ENCODE data around the gene LRP3. TPM values are rescaled to one million over a fixed set of nuclear protein-coding genes. Genes with fewer than 3 reads are reported as not detected.

Gene LRP3
- total and polyA plus RNA-seq, 2 experiments from 2014 or later: 3.5 to 62.7 TPM

DNA sequence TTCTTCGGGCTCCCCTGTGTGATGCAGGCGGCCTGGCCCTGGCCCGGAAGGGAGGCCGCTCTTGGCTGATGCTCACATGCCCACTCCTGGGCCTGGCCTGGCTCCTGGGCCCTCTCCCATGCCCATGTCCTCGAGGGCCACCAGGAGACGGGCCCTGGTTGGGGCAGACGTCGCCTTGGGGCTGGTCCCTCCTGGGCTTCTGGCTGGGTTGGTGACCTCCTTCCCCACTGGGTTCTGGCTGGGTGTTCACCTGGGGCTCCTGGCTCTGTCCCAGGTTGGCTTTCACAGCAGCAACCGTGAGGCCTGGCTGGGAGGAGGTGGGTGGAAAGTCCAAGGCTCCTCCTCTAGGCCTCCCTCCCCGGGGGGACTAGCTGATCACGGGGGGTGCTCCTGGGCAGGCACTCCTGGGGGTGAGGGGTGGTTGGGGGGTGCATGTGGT lies 47.0 kb downstream of the LRP3 start:
- ATAC-seq: no peak; the same call in 1 of the 3 replicates
- 0 out of 3 replicates have a peak, but pooled peaks cover 2% of the 10 kb centered on the region for H3K4me1 Mint-ChIP-seq

More for the DNA sequence above, 47.0 kb downstream of the LRP3 start:
- H2AFZ ChIP-seq: no peak overlapping the region
- no peak overlapping the region for H3K27ac Mint-ChIP-seq
- H3K36me3 ChIP-seq (ENCODE audit: insufficient read depth): peaks cover 6% of the 10 kb centered on the region; the same call in 1 of the 2 replicates
- peaks cover 3% of the 10 kb centered on the region for H3K27me3 Mint-ChIP-seq (ENCODE audit: insufficient read depth, low read depth, poor library complexity)
- no peak overlapping the region for H3K4me3 ChIP-seq
- no peaks in the 10 kb centered on the region for H3K9me2 ChIP-seq (ENCODE audit: insufficient read depth)
- DNase-seq (ENCODE audit: low spot score): no peak
- no peaks in the 10 kb centered on the region for H3K79me2 ChIP-seq (replicated peaks; ENCODE audit: insufficient read depth)
- no peaks in the 10 kb centered on the region for H3K27me3 ChIP-seq (ENCODE audit: insufficient read depth)
- H3F3A ChIP-seq (replicated peaks; ENCODE audit: low read depth): no peaks in the 10 kb centered on the region
- TF ChIP-seq ZNF114 (CRISPR knock-in tag; IDR thresholded peaks at IDR 0.05): no peak
- TF ChIP-seq EZH2phosphoT487 (IDR thresholded peaks at IDR 0.05; ENCODE audit: unreplicated experiment): no peak
- TF ChIP-seq, protein P1, sequence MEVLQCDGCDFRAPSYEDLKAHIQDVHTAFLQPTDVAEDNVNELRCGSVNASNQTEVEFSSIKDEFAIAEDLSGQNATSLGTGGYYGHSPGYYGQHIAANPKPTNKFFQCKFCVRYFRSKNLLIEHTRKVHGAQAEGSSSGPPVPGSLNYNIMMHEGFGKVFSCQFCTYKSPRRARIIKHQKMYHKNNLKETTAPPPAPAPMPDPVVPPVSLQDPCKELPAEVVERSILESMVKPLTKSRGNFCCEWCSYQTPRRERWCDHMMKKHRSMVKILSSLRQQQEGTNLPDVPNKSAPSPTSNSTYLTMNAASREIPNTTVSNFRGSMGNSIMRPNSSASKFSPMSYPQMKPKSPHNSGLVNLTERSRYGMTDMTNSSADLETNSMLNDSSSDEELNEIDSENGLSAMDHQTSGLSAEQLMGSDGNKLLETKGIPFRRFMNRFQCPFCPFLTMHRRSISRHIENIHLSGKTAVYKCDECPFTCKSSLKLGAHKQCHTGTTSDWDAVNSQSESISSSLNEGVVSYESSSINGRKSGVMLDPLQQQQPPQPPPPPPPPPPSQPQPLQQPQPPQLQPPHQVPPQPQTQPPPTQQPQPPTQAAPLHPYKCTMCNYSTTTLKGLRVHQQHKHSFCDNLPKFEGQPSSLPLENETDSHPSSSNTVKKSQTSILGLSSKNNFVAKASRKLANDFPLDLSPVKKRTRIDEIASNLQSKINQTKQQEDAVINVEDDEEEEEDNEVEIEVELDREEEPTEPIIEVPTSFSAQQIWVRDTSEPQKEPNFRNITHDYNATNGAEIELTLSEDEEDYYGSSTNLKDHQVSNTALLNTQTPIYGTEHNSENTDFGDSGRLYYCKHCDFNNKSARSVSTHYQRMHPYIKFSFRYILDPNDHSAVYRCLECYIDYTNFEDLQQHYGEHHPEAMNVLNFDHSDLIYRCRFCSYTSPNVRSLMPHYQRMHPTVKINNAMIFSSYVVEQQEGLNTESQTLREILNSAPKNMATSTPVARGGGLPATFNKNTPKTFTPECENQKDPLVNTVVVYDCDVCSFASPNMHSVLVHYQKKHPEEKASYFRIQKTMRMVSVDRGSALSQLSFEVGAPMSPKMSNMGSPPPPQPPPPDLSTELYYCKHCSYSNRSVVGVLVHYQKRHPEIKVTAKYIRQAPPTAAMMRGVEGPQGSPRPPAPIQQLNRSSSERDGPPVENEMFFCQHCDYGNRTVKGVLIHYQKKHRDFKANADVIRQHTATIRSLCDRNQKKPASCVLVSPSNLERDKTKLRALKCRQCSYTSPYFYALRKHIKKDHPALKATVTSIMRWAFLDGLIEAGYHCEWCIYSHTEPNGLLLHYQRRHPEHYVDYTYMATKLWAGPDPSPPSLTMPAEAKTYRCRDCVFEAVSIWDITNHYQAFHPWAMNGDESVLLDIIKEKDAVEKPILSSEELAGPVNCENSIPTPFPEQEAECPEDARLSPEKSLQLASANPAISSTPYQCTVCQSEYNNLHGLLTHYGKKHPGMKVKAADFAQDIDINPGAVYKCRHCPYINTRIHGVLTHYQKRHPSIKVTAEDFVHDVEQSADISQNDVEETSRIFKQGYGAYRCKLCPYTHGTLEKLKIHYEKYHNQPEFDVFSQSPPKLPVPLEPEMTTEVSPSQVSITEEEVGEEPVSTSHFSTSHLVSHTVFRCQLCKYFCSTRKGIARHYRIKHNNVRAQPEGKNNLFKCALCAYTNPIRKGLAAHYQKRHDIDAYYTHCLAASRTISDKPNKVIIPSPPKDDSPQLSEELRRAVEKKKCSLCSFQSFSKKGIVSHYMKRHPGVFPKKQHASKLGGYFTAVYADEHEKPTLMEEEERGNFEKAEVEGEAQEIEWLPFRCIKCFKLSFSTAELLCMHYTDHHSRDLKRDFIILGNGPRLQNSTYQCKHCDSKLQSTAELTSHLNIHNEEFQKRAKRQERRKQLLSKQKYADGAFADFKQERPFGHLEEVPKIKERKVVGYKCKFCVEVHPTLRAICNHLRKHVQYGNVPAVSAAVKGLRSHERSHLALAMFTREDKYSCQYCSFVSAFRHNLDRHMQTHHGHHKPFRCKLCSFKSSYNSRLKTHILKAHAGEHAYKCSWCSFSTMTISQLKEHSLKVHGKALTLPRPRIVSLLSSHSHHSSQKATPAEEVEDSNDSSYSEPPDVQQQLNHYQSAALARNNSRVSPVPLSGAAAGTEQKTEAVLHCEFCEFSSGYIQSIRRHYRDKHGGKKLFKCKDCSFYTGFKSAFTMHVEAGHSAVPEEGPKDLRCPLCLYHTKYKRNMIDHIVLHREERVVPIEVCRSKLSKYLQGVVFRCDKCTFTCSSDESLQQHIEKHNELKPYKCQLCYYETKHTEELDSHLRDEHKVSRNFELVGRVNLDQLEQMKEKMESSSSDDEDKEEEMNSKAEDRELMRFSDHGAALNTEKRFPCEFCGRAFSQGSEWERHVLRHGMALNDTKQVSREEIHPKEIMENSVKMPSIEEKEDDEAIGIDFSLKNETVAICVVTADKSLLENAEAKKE (CRISPR knock-in tag; IDR thresholded peaks at IDR 0.05): no peak
- TF ChIP-seq JUNB (IDR thresholded peaks at IDR 0.05; ENCODE audit: unreplicated experiment): no peak
- H4K20me1 ChIP-seq (replicated peaks; ENCODE audit: insufficient read depth): no peaks in the 10 kb centered on the region
- no peaks in the 10 kb centered on the region; the same call in 2 of the 3 replicates for H3K36me3 Mint-ChIP-seq (ENCODE audit: low read depth)
- no peak overlapping the region for H3K27ac ChIP-seq (ENCODE audit: low read depth)
- no peak overlapping the region for H3K4me3 Mint-ChIP-seq
- no peak overlapping the region for H3K4me2 ChIP-seq
- peaks cover 16% of the 10 kb centered on the region for H3K9me3 Mint-ChIP-seq
- H3K4me1 ChIP-seq (ENCODE audit: insufficient read depth): no peaks in the 10 kb centered on the region
